NCI-H748 (cell line): ENCODE data around the gene TBX19.

ENCODE experiments used
- DNase-seq: peaks from one replicate; lab custom pipeline; 2025; ENCODE audit not compliant: unreplicated experiment; lab: John Stamatoyannopoulos, UW

TBX19 gene

GRCh38 chr1:168280296-168280927 lies at the start of gene TBX19:
TBX19 (plus strand) TSS chr1:168280877; CDS start chr1:168281091, 214 bp downstream.
- no peak for DNase-seq

DNA sequence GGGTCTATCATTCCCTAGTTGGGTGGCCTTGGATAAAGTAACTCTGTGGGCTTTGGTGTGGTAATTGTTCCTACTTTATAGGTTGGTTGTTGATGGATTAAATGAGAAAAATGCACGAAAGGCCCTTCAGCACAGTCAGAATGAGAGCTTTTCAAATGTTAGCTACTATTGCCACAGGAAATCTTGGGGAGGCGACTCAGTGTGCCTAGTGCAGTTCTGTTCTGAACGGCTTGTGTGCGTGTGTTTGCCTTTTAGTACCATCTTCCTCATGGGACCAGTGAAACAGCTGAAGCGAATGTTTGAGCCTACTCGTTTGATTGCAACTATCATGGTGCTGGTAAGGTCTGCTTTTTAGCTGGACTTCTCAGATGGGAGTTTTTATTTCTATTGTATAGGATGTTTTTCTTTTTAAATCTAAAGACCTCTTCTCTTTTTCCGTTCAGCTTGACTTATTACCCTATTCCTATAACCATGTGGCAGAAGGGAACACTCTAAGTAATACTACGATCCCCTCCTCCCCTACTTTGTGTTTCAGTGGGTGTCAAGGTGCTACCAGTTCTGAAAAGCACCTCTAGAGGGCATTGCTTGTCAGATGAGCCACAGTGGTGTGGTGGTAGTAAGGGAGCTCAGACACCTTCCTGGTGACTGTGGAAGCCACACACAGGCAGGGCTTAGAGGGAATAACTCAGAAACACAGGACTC lies 45.7 kb upstream of the TBX19 start:
- DNase-seq, result peak; percentile 59

DNA sequence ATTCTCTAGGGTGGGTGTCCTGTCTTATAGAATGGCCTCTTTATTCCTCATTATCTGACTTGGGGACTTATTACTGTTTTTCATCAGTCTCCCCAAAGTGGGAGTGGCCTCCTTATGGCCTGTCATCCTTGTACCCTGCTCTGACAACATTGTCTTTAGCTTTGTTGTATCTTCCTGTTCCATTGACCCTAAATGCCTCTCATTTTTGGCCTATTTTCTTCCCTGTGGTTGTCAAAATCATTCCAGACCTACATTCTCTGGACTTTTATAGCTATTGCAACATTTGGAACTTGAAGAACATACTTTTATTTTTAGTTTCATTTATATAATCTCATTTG lies 45.2 kb upstream of the TBX19 start:
- DNase-seq, result no peak

GRCh38 chr1:168235937-168236336 lies 44.7 kb upstream of the TBX19 start:
- DNase-seq, result no peak

- no peak for DNase-seq
Measured at GRCh38 chr1:168236836-168237611, 43.7 kb upstream of the TBX19 start.

DNA sequence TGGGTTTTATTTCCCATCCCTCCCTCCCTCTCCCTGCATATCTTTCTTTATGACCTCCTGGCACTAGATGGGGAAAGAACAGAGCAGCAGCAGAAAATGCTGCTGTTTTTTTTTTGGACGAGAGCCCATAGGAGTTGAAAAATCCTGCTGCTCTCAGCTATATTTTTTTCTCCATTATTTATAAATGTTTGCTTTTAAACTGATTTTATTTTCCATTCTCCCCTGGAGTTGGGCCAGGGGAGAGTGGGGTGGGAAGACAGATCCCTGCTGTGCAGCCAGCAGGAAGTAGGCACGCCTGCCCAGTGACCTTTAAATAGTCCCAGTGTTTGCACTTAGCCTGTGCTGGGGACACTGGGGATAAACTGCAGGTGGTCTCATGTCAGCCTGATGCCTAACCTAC lies 37.5 kb upstream of the TBX19 start:
- no peak for DNase-seq

DNA sequence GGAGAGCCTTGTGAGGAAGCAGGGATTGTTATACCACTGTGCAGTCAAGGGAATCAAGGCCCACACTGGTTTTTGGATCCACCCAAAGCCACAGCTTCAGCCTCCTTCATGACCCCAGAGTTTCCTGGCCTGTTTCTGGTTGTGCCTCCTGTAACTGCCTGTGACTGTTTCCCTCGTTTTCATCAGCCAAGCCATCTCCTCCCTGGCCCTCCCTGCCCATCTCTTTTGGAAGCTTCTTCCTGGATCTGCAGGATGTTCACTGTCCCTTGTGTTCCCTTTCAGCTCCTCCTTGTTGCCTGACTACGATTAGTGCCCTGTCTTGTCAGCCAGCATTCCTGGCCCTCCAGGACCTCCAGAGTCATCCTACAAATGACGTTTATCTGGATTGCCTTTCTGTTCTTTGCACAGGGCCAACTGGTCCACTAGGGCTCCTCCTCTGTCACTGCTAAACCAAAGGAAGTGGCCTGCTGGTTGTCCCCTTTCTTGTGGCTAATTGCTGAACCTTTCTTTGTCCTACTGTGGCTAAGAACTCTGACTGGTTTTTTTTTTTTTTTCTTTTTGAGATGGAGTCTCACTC lies 37.0 kb upstream of the TBX19 start:
- DNase-seq, result no peak

GRCh38 chr1:168245042-168245441 lies 35.6 kb upstream of the TBX19 start:
- DNase-seq, result no peak

GRCh38 chr1:168246506-168246905 lies 34.2 kb upstream of the TBX19 start:
- DNase-seq, result no peak

DNA sequence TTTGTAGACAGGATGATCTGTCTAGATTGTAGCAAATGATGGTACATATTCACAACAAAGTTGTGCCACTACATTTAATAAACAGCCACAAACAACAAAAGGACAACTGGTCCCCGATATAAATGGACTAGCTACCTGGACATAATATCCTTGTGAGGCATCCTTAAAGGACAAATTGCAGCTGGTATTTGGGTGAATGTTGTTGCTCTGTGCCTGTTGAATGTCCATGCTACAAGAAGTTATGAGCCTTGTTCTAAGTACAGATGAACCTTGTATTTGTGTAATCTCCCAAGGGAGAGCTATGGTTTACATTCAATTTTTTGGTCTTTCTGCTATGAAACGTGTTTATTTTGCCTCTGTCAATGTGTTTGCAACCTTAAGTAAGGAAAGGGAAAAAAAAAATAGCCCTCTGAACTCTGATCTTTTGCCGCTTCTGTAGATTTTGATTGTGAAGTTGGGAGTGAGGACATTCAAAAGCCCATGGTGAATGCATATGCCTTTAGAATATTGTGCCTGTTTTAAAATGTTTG lies 28.4 kb upstream of the TBX19 start:
- no peak for DNase-seq

DNA sequence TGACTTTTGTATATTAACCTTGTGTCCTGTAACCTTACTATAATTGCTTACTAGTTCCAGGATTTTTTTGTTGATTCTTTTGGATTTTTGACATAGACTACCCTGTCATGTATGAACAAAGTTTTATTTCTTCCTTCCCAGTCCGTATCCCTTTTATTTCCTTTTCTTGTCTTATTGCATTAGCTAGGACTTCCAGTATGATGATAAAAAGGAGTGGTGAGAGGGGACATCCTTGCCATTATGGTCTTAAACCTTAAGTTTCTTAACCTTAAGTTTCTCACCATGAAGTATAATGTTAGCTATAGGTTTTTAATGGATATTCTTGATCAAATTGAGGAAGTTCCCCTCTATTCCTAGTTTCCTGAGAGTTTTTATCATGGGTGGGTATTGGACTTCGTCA lies 24.5 kb upstream of the TBX19 start:
- DNase-seq, result no peak

DNA sequence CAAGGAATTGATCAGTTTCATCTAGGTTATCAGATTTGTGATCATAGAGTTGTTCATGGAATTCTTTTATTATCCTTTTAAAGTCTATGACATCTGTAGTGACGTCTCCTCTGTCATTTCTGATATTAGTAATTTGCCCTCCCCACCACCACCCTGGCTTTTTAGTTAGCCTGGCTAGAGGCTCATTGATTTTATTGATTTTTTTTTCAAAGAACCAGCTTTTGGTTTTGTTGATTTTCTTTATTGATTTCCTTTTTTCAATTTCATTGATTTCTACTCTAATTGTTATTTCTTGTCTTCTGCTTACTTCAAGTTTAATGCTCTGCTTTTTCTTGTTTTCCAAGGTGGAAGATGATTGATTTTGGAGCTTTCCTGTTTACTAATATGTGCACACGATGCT lies 23.3 kb upstream of the TBX19 start:
- no peak for DNase-seq

DNA sequence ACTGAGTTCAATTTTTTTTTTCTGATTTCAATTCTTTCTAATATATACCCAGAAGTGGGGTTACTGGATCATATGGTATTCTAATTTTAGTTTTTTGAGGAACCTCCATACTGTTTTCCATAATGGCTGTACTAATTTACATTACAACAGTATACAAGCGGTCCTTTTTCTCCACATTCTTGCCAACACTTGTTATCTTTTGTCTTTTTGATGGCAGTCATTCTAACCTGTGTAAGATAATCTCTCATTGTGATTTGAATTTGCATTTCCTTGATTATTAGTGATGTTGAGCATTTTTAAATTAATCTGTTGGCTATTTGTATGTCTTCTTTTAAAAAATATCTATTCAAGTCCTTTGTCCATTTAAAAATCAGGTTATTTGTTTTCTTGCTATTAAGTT lies 21.1 kb upstream of the TBX19 start:
- no peak for DNase-seq

- peak; percentile 94 for DNase-seq
Measured at GRCh38 chr1:168260393-168260792, 20.3 kb upstream of the TBX19 start.

- no peak for DNase-seq
Measured at GRCh38 chr1:168261390-168261789, 19.3 kb upstream of the TBX19 start.

GRCh38 chr1:168263130-168263529 lies 17.5 kb upstream of the TBX19 start:
- DNase-seq, result no peak

GRCh38 chr1:168264296-168264695 lies 16.4 kb upstream of the TBX19 start:
- DNase-seq, result no peak

- no peak for DNase-seq
Measured at GRCh38 chr1:168265596-168265995, 15.1 kb upstream of the TBX19 start.

DNA sequence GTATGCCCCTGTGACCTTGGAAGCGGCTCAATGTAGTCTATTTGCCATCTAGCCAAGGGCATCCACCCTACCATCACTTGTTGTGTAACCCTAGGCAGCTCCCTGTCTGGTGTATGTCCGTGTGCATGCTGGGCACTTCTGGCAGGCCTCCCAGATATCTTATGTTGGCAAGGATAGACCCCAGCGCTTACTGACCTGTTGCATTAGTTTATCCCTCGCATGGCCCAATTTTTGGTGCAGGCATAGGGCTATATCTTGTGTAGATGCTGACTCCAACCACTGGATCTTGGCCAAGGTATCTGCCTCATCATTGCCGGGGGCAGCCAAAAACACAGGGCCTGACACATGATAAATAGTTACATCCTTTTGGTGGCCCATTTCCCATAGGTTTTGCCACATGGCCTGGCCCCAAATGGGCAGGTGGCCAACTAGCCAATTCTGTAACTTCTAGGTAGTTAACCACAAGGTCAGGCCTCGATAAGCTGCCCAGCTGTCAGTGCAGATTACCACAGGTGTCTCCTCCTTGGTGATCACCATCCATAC lies 14.0 kb upstream of the TBX19 start:
- no peak for DNase-seq

GRCh38 chr1:168271636-168272035 lies 9.0 kb upstream of the TBX19 start:
- no peak for DNase-seq

DNA sequence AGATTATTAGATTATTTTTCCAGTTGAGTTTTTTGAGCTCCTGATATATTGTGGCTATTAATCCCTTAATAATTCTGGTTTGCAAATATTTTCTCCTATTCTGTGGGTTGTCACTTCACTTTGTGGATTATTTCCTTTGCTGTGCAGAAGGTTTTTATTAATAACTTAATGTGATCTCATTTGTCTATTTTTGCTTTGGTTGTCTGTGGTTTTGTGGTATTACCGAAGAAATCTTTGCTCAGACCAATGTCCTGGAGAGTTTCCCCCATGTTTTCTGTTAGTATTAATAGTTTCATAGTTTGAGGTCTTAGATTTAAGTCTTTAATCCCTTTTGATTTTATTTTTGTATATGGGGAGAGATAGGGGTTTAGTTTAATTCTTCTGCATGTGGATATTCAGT lies 7.1 kb upstream of the TBX19 start:
- no peak for DNase-seq
